Lower lobe of right lung (tissue), 2 donors: ENCODE results near the gene ZKSCAN8. TPM values are rescaled to one million over a fixed set of nuclear protein-coding genes. Genes with fewer than 3 reads are reported as not detected.

Experiments used
- ATAC-seq, 2 donors: fragments of 200-7000 bp; cut with Tn5 transposase; one replicate each; pipeline ENCODE4 v1.9.1; 2020 to 2022; ENCODE audit warnings: mild to moderate bottlenecking in 2 of 2, moderate library complexity in 2 of 2
- DNase-seq: peaks from one replicate; pipeline ENCODE4 v3.0.0-alpha.2; 2020
- H3K27ac ChIP-seq: fragments of 200-600 bp; one replicate; pipeline ENCODE4 v1.8.0; 2022
- H3K27me3 ChIP-seq: fragments of 200-600 bp; one replicate; pipeline ENCODE4 v1.8.0; 2022; ENCODE audit warnings: low read depth
- H3K36me3 ChIP-seq: fragments of 200-600 bp; one replicate; pipeline ENCODE4 v1.8.0; 2022; ENCODE audit warnings: mild to moderate bottlenecking
- H3K4me1 ChIP-seq: fragments of 200-600 bp; one replicate; pipeline ENCODE4 v1.8.0; 2022
- H3K4me3 ChIP-seq: fragments of 200-600 bp; one replicate; pipeline ENCODE4 v1.8.0; 2022; ENCODE audit warnings: mild to moderate bottlenecking
- H3K9me3 ChIP-seq: fragments of 200-600 bp; one replicate; pipeline ENCODE4 v1.8.0; 2022
- CTCF ChIP-seq: fragments of 200-600 bp; IDR thresholded peaks from one replicate; pipeline ENCODE4 v1.8.0; 2022; ENCODE audit warnings: antibody characterized with exemption, mild to moderate bottlenecking
- intact Hi-C: fragments of 100-400 bp; cut with DNase I; formaldehyde crosslinking; loops from one replicate; pipeline ENCODE4 v1.11.0; 2022
- total RNA-seq: library from RNA; stranded (reverse); fragmentation: NEBNext Ultra II Directional; extraction: Animal tissue kit (Norgen Biotek cat#: 25700); gene quantifications from one replicate; pipeline ENCODE4 v1.2.1, GENCODE V29; 2021
- donor health status: DM: no; HTN: yes; CAD: no; lungs with severe emphysema.

The ZKSCAN8 gene
- total RNA-seq, 1 donor from 2014 or later: 20.6 TPM

GRCh38 chr6:28206928-28207509, 65.3 kb downstream of the ZKSCAN8 start:
- peak overlapping the region; percentile 26 for H3K27ac ChIP-seq
- no peaks in the 10 kb centered on the region for H3K9me3 ChIP-seq
- peaks cover 15% of the 10 kb centered on the region for H3K4me1 ChIP-seq
- peak; percentile 47 to 77 for ATAC-seq
- H3K27me3 ChIP-seq: peaks cover 71% of the 10 kb centered on the region
- peak overlapping the region; percentile 45 for H3K4me3 ChIP-seq
- no peak for DNase-seq
- H3K36me3 ChIP-seq: no peaks in the 10 kb centered on the region
- intact Hi-C loops: no loop called here
- no peak for TF ChIP-seq CTCF

GRCh38 chr6:28207510-28208110, 65.9 kb downstream of the ZKSCAN8 start:
- TF ChIP-seq CTCF: no peak
- ATAC-seq (peak; percentile 70 to 82), DNase-seq (no peak)
- intact Hi-C loops: no loop called here
- H3K36me3 ChIP-seq: no peaks in the 10 kb centered on the region
- no peaks in the 10 kb centered on the region for H3K9me3 ChIP-seq
- H3K4me3 ChIP-seq: peak overlapping the region; percentile 45
- H3K27ac ChIP-seq: peak overlapping the region; percentile 26
- H3K27me3 ChIP-seq: peaks cover 77% of the 10 kb centered on the region
- H3K4me1 ChIP-seq: peaks cover 21% of the 10 kb centered on the region

- H3K27me3 ChIP-seq: peaks cover 83% of the 10 kb centered on the region
- H3K9me3 ChIP-seq: no peaks in the 10 kb centered on the region
- H3K27ac ChIP-seq: no peak overlapping the region
- TF ChIP-seq CTCF: no peak
- peak in 1 of 2 donors; percentile 17 for ATAC-seq
- H3K4me3 ChIP-seq: peak overlapping the region; percentile 45
- H3K4me1 ChIP-seq: peaks cover 26% of the 10 kb centered on the region
- intact Hi-C loops: no loop called here
- no peaks in the 10 kb centered on the region for H3K36me3 ChIP-seq
- no peak for DNase-seq
Observed at GRCh38 chr6:28208111-28208659, 66.5 kb downstream of the ZKSCAN8 start.

Other genes starting within 250 kb of the ZKSCAN8 start
- not detected for gene OR2B2, start 229.5 kb upstream of the ZKSCAN8 start, total RNA-seq
- not detected for gene OR2B6, start 184.6 kb upstream of the ZKSCAN8 start, total RNA-seq
- gene ZNF165, start 61.3 kb upstream of the ZKSCAN8 start, total RNA-seq: 2.2 TPM
- 6.8 TPM for gene ZSCAN16, start 17.3 kb upstream of the ZKSCAN8 start, total RNA-seq
- 11.3 TPM for gene ZSCAN9, start 83.4 kb downstream of the ZKSCAN8 start, total RNA-seq
- gene ZKSCAN4, start 110.4 kb downstream of the ZKSCAN8 start, total RNA-seq: 6.2 TPM
- 0.30 TPM for gene NKAPL, start 117.4 kb downstream of the ZKSCAN8 start, total RNA-seq
- 12.2 TPM for gene ZSCAN26, start 125.3 kb downstream of the ZKSCAN8 start, total RNA-seq
- 3.5 TPM for gene PGBD1, start 139.7 kb downstream of the ZKSCAN8 start, total RNA-seq
- gene ZSCAN31, start 194.3 kb downstream of the ZKSCAN8 start, total RNA-seq: 15.7 TPM
- gene ZKSCAN3, start 208.1 kb downstream of the ZKSCAN8 start, total RNA-seq: 8.8 TPM